Colonic mucosa (tissue), 4 donors: ENCODE results near the gene KRT37. TPM values are rescaled to one million over a fixed set of nuclear protein-coding genes. Genes with fewer than 3 reads are reported as not detected.

Experiments used
- DNase-seq: peaks from one replicate; pipeline ENCODE4 v3.0.0-alpha.2; 2020
- H3K27ac ChIP-seq: fragments of 200-600 bp; one replicate; pipeline ENCODE4 v1.8.0; 2021
- H3K27me3 ChIP-seq: fragments of 200-600 bp; one replicate; pipeline ENCODE4 v1.8.0; 2021
- H3K36me3 ChIP-seq: fragments of 200-600 bp; one replicate; pipeline ENCODE4 v1.8.0; 2021
- H3K4me1 ChIP-seq: fragments of 200-600 bp; one replicate; pipeline ENCODE4 v1.8.0; 2021; ENCODE audit warnings: mild to moderate bottlenecking
- H3K4me3 ChIP-seq: fragments of 200-600 bp; one replicate; pipeline ENCODE4 v1.8.0; 2021
- H3K9ac ChIP-seq, 2 donors: one replicate each; pipeline ENCODE4 v1.7.0; 2013; ENCODE audit warnings: control low read depth in 2 of 2, low read depth in 2 of 2, low read length in 2 of 2
- H3K9me3 ChIP-seq: fragments of 200-600 bp; one replicate; pipeline ENCODE4 v1.8.0; 2021
- CTCF ChIP-seq: fragments of 200-600 bp; IDR thresholded peaks from one replicate; pipeline ENCODE4 v1.8.0; 2022; ENCODE audit warnings: antibody characterized with exemption, mild to moderate bottlenecking
- intact Hi-C: fragments of 100-400 bp; cut with DNase I; formaldehyde crosslinking; loops from one replicate; pipeline ENCODE4 v1.14.1; 2022
- total RNA-seq, 2 donors: library from RNA; stranded (reverse); fragmentation: NEBNext Ultra II Directional in 1 of 2; extraction: Animal tissue kit (Norgen Biotek cat#: 25700) in 1 of 2; gene quantifications; one replicate each; pipeline ENCODE4 v1.2.1, GENCODE V29; 2021
- donor health status: healthy.
- donor health status: DM: no; HTN: no; CAD: no.
- donor health status: DM: no; HTN: no; CAD: no.

Gene KRT37
- total RNA-seq, 2 donors from 2014 or later, result not detected

GRCh38 chr17:41419716-41420115, 4.7 kb downstream of the KRT37 start:
- Histone ChIP-seq H3K27me3 (no peaks in the 10 kb centered on the region), H3K9ac (no peak overlapping the region), H3K4me1 (no peaks in the 10 kb centered on the region), H3K4me3 (no peak overlapping the region), H3K27ac (no peak overlapping the region), H3K36me3 (no peaks in the 10 kb centered on the region), H3K9me3 (no peaks in the 10 kb centered on the region)
- no peak for DNase-seq
- TF ChIP-seq CTCF, result no peak
- intact Hi-C loops, result no loop called here

- Histone ChIP-seq H3K9me3 (no peaks in the 10 kb centered on the region), H3K27me3 (no peaks in the 10 kb centered on the region), H3K36me3 (no peaks in the 10 kb centered on the region), H3K27ac (no peak overlapping the region), H3K9ac (no peak overlapping the region), H3K4me1 (no peaks in the 10 kb centered on the region), H3K4me3 (no peak overlapping the region)
- intact Hi-C loops, result no loop called here
- TF ChIP-seq CTCF, result no peak
- no peak for DNase-seq
Measured at GRCh38 chr17:41418116-41418860, 6.1 kb downstream of the KRT37 start.

GRCh38 chr17:41417576-41418015, 6.8 kb downstream of the KRT37 start:
- Histone ChIP-seq H3K27ac (no peak overlapping the region), H3K9ac (no peak overlapping the region), H3K36me3 (no peaks in the 10 kb centered on the region), H3K9me3 (no peaks in the 10 kb centered on the region), H3K27me3 (no peaks in the 10 kb centered on the region), H3K4me3 (no peak overlapping the region), H3K4me1 (no peaks in the 10 kb centered on the region)
- peak; percentile 33 for TF ChIP-seq CTCF
- intact Hi-C loops, result no loop called here
- no peak for DNase-seq

- H3K27me3 ChIP-seq, result no peaks in the 10 kb centered on the region
- intact Hi-C loops, result no loop called here
- no peak overlapping the region for H3K4me3 ChIP-seq
- H3K9ac ChIP-seq, result no peak overlapping the region
- no peak for TF ChIP-seq CTCF
- no peaks in the 10 kb centered on the region for H3K36me3 ChIP-seq
- no peak for DNase-seq
- no peaks in the 10 kb centered on the region for H3K4me1 ChIP-seq
- H3K27ac ChIP-seq, result no peak overlapping the region
- no peaks in the 10 kb centered on the region for H3K9me3 ChIP-seq
Measured at GRCh38 chr17:41417127-41417526, 7.3 kb downstream of the KRT37 start.

- H3K4me1 ChIP-seq, result no peaks in the 10 kb centered on the region
- no peak overlapping the region for H3K27ac ChIP-seq
- TF ChIP-seq CTCF, result no peak
- no peak overlapping the region for H3K9ac ChIP-seq
- H3K4me3 ChIP-seq, result no peak overlapping the region
- no peaks in the 10 kb centered on the region for H3K9me3 ChIP-seq
- H3K36me3 ChIP-seq, result no peaks in the 10 kb centered on the region
- intact Hi-C loops, result no loop called here
- DNase-seq, result no peak
- H3K27me3 ChIP-seq, result no peaks in the 10 kb centered on the region
Measured at GRCh38 chr17:41416479-41416878, 7.9 kb downstream of the KRT37 start.
